SKM-1 treated with dmso at 0.1 percent for 144 hours (cell line): ENCODE measurements around the gene LHX4.

Source experiments
- DNase-seq: peaks from one replicate; lab custom pipeline; 2025; ENCODE audit not compliant: unreplicated experiment; lab: John Stamatoyannopoulos, UW

LHX4 gene

GRCh38 chr1:180256341-180257027 lies 26.4 kb downstream of the LHX4 start:
- no peak for DNase-seq

GRCh38 chr1:180257028-180257386 lies 26.9 kb downstream of the LHX4 start:
- no peak for DNase-seq

GRCh38 chr1:180257486-180257885 lies 27.4 kb downstream of the LHX4 start:
- no peak for DNase-seq

DNA sequence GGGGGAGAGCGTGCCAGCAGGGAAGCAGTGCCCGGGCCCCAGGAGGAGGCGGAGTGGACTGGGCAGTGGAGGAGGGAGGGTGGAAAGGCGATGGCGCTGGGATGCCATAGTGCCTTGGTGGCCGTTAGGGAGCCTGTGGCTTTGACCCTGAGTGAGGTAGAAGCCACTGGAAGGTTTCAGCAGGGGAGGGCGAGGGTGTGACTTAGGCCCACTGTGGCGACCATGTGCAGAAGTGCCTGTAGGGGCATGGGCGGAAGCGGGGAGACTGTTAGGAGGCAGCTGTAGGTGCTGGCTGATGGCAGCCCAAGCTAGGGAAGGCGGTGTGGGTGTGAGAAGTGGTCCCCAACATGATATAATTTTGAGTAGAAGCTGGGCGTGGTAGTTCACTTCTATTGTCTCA lies 28.2 kb downstream of the LHX4 start:
- no peak for DNase-seq

GRCh38 chr1:180258935-180259334 lies 28.9 kb downstream of the LHX4 start:
- DNase-seq: no peak

GRCh38 chr1:180259431-180260338 lies 29.6 kb downstream of the LHX4 start:
- no peak for DNase-seq

GRCh38 chr1:180260541-180260940 lies 30.5 kb downstream of the LHX4 start:
- no peak for DNase-seq

DNA sequence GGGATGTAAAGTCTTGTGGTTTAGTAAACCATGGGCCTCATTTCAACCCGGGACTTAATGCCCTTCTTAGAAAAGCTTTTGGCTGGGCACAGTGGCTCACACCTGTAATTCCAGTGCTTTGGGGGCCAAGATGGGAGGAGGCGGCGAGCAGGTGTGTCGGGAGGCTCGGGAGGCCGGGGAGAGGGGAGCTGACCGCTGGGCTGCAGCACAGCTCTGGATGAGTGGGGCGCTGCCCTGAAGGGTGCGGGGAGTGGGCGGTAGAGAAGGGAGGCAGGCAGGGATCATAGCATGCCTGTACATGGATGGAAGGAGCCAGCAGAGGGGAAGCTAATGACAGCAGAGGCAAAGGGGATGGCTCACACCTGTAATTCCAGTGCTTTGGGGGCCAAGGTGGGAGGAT lies 31.0 kb downstream of the LHX4 start:
- DNase-seq: no peak

- no peak for DNase-seq
Observed at GRCh38 chr1:180261524-180262155, 31.6 kb downstream of the LHX4 start.

DNA sequence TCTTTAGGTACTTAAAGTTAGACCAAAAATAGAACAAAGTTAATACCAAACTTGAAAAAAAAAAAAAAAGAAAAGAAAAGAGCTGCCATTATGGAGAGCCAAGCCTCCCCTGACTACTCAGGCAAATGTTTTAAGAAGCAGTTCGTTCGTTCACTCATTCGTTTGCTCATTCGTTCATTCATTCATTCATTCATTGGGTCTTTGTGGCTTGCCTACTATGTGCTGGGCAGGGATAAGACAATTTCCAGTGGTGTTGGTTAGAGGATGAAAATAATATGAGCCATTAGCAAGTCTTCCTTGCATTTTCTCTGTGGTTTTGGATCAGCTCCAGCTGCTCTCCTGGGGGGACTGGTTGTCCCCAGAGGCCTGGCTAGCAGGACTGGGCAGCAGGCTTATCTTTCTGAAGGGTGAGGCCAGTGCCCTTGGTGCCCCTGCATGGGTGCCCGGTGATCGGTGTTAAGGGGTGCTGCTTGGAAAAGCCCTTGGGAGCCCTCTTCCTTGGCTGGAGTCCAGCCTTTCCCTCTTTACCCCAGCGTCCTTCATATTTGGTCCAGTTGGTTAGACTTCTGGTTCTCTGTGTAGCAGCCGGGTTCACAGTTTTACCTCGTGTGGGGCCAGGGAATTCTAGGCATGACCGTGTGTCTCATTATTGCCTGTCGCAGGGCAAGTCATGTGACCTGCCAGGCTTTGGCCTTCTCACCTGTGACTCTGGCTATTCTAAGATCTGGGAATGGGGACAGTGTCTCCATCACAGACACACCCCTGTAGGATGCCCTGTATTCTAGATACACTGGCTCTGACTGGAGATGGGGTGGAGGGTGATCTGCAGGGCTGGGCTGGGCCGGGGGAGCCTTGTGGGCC lies 32.8 kb downstream of the LHX4 start:
- DNase-seq: no peak

- no peak for DNase-seq
Observed at GRCh38 chr1:180264595-180264994, 34.5 kb downstream of the LHX4 start.

DNA sequence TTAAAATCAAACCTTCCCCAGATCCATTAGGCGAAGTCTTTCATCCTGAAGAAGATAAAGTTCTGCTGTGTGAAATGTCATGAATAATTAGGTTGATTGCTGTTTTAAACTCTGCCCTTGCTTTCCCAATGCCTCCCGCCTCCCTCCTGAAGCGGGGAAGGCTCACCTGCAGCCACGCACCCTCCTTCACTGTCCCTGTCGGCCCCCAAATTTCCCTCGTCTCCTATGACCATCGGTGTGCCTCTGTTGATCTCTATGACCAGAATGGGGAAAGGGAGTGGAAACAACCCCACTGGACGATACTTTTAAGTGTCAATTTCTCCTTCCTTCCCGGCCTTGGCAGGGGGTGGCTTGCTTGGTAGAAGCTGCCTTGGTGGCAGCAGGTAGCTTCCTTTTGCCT lies 35.1 kb downstream of the LHX4 start:
- no peak for DNase-seq

GRCh38 chr1:180265871-180266270 lies 35.8 kb downstream of the LHX4 start:
- no peak for DNase-seq

DNA sequence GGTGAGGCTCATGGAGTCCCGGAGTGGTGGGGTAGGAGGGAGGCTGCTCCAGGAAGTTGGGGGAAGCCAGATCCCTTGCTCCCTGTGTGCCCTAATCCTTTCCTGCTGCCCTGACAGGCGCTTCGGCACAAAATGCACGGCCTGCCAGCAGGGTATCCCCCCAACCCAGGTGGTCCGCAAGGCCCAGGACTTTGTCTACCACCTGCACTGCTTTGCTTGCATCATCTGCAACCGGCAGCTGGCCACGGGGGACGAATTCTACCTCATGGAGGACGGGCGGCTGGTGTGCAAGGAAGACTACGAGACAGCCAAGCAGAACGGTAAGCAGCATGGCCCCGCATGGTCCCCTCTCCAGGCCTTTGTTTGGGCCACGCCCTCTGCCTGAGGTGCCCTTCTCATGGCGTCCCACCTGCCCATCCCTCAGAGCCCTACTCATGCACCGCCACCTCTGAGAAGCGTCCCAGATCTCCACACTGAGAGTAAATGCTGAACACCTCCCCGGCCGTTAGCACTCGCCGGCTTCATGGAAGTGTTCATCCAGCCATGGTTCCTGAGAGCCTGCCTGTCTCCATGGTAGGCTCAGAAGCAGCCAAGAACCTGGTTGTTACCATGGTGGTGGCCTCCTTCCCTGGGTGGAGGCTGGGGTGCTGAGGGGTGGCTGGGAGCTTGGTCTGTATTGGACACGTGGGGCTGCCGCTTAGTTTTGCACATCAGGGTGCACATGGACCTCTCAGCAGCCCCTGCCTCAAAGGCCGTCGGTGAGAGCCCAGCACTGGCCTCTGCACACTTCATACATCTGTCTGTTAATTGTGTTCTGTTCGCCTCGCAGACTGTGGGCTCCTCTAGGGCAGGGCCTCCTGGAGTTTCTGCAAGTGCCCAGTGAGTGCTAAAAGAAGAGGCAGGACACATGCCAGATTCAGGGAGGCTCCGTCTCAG lies 36.5 kb downstream of the LHX4 start:
- no peak for DNase-seq

DNA sequence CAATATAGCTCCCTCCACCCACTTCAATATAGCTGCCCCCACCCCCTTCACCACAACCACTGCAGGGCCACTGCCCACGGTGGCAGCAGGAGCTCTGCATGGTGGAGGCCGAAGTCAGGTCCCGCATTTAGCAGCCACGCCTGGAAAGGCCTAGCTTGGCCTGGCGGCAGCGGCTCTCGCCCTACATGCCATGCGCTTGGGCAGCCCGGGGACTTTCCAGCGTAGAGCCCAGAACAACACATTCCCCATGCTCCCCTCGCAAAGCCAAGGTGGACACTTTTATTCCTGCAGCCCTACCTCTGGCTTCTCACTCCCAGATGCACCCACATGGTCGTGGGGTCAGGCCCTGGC lies 37.1 kb downstream of the LHX4 start:
- no peak for DNase-seq

DNA sequence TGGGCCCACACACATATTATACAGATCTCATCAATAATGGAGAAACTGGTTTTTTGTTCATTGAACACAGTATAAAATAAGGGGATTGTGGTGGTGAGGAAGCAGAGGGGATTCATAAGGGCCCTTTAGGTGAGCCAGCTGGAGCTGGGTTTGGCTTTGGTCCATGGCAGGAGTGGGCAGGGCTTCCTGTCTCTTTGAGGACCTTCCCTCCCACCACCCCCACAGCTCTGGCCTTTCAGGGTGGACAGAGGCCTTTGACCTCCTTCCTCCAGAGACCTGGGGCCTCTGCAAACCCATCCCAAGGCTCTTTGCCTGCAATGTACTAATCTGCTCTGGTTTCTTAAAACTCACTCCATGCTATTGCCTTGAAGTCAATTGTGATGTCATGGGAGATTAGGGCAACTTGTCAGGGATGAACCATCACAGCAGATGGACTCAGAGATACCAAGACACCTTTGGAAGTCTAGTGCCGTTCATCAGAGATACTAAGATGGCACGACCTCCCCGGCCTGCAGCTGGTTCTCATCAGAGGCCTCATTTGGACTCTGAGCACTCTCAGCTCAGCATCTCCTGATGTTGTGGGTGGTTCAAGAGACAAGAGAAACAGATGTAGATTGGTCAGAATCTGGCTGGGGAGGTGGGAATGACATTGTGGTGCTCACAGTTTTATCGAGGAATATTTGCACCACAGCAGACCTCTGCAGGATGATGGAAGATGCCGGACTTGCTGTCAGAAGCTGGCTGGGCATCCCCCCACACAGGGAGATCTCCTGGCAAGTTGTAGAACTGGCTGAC lies 37.9 kb downstream of the LHX4 start:
- DNase-seq: no peak

- DNase-seq: no peak
Observed at GRCh38 chr1:180268556-180269075, 38.6 kb downstream of the LHX4 start.

- no peak for DNase-seq
Observed at GRCh38 chr1:180269645-180270529, 39.8 kb downstream of the LHX4 start.
